GM13976 (cell line): ENCODE measurements around the gene NUF2.

ENCODE experiments used
- DNase-seq: peaks from one replicate; pipeline ENCODE4 v3.0.0; 2012; ENCODE audit warnings: low spot score
- in situ Hi-C: fragments of 300-500 bp; cut with MboI; formaldehyde crosslinking; loops from one replicate; pipeline ENCODE4 v1.12.0; 2022; ENCODE audit warnings: low sequenced_read_pairs, mixed read lengths, inconsistent platforms; ENCODE audit not compliant: unreplicated experiment
- TF ChIP-seq, protein P1 (sequence below): IDR thresholded peaks from 2 replicates; pipeline ENCODE4 v1.5.1; 2012; ENCODE audit warnings: borderline replicate concordance, mild to moderate bottlenecking; ENCODE audit not compliant: insufficient read depth; ENCODE audit errors: extremely low read depth, missing control alignments, control extremely low read depth

NUF2 gene

DNA sequence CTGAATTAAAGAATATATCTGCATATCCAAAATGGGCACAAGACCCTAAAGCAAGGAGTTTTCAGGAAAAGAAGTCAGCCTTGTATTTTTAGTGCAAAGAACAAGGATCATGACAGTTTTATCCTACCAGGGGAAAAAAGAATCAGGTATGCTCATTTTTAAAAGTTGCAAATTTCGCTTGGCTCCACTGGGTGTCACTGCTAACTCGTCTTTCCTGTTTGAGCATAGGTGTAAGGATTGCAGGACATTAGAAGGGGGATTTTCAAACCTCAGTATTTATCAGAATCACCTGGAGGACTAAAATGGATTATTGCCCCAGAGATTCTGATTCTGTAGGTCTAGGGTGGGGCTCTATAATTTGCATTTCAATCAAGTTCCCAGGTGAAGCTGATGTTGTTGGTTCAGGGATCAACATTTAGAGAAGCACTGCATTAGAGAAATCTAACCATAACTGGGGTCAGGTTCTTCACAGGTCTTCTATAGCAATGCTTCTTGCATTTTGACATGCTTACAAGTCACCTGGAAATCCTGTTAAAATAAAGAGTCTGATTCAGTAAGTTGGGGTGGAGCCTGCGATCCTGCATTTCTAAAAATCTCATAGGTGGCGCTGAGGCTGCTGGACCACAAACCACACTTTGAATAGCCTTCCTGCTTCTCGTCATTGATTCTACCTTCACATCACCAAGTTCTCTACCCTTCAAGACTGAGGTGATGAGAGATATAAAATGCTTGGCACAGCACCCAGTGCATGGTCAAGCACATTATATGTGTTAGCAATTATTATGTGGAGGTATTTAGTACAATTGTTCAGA lies 39.6 kb downstream of the NUF2 start:
- DNase-seq = no peak
- in situ Hi-C loops = no loop called here
- TF ChIP-seq, protein P1, sequence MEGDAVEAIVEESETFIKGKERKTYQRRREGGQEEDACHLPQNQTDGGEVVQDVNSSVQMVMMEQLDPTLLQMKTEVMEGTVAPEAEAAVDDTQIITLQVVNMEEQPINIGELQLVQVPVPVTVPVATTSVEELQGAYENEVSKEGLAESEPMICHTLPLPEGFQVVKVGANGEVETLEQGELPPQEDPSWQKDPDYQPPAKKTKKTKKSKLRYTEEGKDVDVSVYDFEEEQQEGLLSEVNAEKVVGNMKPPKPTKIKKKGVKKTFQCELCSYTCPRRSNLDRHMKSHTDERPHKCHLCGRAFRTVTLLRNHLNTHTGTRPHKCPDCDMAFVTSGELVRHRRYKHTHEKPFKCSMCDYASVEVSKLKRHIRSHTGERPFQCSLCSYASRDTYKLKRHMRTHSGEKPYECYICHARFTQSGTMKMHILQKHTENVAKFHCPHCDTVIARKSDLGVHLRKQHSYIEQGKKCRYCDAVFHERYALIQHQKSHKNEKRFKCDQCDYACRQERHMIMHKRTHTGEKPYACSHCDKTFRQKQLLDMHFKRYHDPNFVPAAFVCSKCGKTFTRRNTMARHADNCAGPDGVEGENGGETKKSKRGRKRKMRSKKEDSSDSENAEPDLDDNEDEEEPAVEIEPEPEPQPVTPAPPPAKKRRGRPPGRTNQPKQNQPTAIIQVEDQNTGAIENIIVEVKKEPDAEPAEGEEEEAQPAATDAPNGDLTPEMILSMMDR = peak; percentile 62

DNA sequence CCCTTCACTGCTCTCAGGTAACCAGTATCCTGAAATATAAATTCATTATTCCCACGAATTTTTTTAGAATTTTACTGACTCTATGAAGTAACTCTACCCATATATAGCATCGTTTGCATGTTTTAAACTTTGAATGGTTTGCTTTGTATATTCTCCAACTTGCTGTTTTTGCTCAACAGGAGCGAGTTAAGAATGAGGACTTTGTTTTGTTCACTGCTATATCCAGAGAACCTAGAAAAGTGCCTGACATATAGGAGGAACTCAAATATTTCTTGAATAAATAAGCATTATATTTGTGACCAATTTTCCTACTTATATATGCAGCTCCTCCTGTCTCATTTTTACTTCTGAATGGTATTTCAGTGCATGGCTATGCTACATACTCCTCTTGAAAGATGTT lies 43.4 kb downstream of the NUF2 start:
- in situ Hi-C loops = no loop called here

DNA sequence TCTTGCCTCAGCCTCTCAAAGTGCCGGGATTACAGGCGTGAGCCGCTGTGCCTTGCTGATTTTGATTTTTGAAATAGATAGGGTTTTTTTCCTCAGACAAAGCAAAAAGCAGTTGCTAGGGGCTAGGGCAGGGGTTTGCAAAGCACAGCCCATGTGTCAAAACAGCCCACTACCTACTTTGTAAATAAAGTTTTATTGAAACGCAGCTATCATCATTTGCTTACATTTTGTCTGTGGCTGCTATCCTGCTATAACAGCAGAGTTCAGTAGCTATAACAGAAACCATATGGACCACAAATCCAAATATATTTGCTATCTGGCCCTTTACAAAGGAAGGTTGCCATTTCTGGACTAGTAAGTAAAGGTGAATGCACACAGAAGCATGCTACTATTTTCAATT lies 44.8 kb downstream of the NUF2 start:
- no peak for DNase-seq
- TF ChIP-seq, protein P1 = no peak
- in situ Hi-C loops = no loop called here

More for the DNA sequence above, 43.4 kb downstream of the NUF2 start:
- TF ChIP-seq, protein P1 = no peak
- DNase-seq = no peak

DNA sequence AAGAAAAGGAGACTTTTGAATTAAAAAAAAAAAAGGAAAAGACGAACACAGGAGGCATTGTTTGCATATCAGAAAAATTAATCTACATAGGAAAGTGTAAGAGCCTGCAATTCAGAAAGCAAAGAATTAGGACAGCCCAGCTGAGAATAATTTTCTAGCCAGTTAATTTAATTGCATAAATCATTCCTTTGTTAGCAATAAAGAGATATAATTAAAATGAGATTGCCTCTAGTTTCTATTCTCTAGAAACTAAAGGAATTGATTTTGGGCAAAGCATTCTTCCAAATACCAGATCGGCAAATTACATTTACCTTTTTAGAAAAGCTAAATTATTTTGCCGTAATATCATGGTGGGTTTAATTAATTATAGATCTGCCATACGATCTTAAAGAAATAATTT lies 46.0 kb downstream of the NUF2 start:
- in situ Hi-C loops = no loop called here
- DNase-seq = no peak
- TF ChIP-seq, protein P1 = no peak

DNA sequence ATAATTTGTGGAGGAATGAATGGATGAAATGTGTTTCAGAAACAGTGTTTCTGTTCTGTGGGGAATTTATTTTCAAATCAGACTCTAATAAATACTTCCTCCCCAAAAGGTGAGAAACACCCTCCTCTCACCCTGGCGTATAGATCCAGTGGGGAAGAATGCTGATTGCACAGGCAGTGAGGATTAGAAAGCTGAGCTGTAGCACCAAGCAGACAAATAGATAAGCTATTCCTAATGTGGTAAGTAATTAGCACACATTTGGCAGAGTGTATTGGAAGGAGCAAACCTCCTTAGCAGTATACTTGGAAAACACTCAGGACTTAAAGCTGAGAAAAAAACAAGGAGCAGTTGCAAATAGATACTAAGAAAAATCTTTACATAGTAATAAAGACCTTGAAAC lies 50.8 kb downstream of the NUF2 start:
- in situ Hi-C loops = no loop called here
- no peak for DNase-seq
- TF ChIP-seq, protein P1 = no peak

DNA sequence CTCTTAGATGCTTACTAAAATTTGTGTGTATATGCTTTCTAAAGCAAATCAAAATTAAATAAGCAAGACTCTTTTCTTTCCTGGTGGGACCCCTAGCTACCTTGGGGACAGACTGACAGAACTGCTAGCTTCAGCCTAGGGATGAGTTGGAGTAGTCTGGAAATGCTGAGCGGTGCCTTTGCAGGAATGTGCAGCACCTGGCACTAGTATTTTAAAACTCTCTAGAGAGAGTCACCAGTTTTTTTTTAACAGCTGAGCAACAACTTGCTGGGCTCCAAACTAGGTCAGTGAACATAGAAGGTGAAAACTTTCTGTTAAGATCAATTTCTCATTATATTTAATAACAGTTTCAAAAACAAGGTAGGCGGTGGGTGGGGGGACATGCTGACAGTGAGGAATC lies 56.8 kb downstream of the NUF2 start:
- in situ Hi-C loops = no loop called here
- no peak for DNase-seq
- TF ChIP-seq, protein P1 = no peak
